ENCODE results near the gene ACTL7A.
"Not testable (repeated sequence)": the region's sequence is repeated elsewhere in the genome, so short reads cannot be mapped to it uniquely, and the experiment has no call there.

Gene ACTL7A

GRCh38 chr9:108861997-108862396, at the start of gene ACTL7A:
Gene ACTL7A, plus strand, starts transcription at chr9:108862266. Its CDS starts 57 bp downstream, at chr9:108862323.
- DNase-seq (ENCODE audit: low spot score), result no peak

- DNase-seq (ENCODE audit: low spot score), result no peak
Observed at GRCh38 chr9:108812396-108813025, 49.6 kb upstream of the ACTL7A start.

- DNase-seq (ENCODE audit: low spot score), result peak; percentile 91
Observed at GRCh38 chr9:108813951-108814601, 48.0 kb upstream of the ACTL7A start.

- peak; percentile 44 for DNase-seq (ENCODE audit: low spot score)
Observed at GRCh38 chr9:108815156-108815555, 46.9 kb upstream of the ACTL7A start.

- DNase-seq (ENCODE audit: low spot score), result no peak
Observed at GRCh38 chr9:108816037-108816436, 46.0 kb upstream of the ACTL7A start.

GRCh38 chr9:108823829-108824228, 38.2 kb upstream of the ACTL7A start:
- no peak for DNase-seq (ENCODE audit: low spot score)

- no peak for DNase-seq (ENCODE audit: low spot score)
Observed at GRCh38 chr9:108830272-108830671, 31.8 kb upstream of the ACTL7A start.

GRCh38 chr9:108831496-108832178, 30.4 kb upstream of the ACTL7A start:
- DNase-seq (ENCODE audit: low spot score), result no peak

- no peak for DNase-seq (ENCODE audit: low spot score)
Observed at GRCh38 chr9:108832179-108832500, 29.9 kb upstream of the ACTL7A start.

- no peak for DNase-seq (ENCODE audit: low spot score)
Observed at GRCh38 chr9:108834959-108835665, 27.0 kb upstream of the ACTL7A start.

- DNase-seq (ENCODE audit: low spot score), result no peak
Observed at GRCh38 chr9:108835831-108836230, 26.2 kb upstream of the ACTL7A start.

GRCh38 chr9:108836319-108836718, 25.7 kb upstream of the ACTL7A start:
- no peak for DNase-seq (ENCODE audit: low spot score)

- no peak for DNase-seq (ENCODE audit: low spot score)
Observed at GRCh38 chr9:108836781-108837180, 25.3 kb upstream of the ACTL7A start.

GRCh38 chr9:108837530-108837929, 24.5 kb upstream of the ACTL7A start:
- peak; percentile 17 for DNase-seq (ENCODE audit: low spot score)

- no peak for DNase-seq (ENCODE audit: low spot score)
Observed at GRCh38 chr9:108838017-108838416, 24.0 kb upstream of the ACTL7A start.

GRCh38 chr9:108839561-108839960, 22.5 kb upstream of the ACTL7A start:
- not testable (repeated sequence) for DNase-seq (ENCODE audit: low spot score)

- no peak for DNase-seq (ENCODE audit: low spot score)
Observed at GRCh38 chr9:108842610-108843295, 19.3 kb upstream of the ACTL7A start.

- no peak for DNase-seq (ENCODE audit: low spot score)
Observed at GRCh38 chr9:108844391-108844790, 17.7 kb upstream of the ACTL7A start.

GRCh38 chr9:108844856-108845255, 17.2 kb upstream of the ACTL7A start:
- DNase-seq (ENCODE audit: low spot score), result no peak

GRCh38 chr9:108845507-108845906, 16.6 kb upstream of the ACTL7A start:
- no peak for DNase-seq (ENCODE audit: low spot score)

- no peak for DNase-seq (ENCODE audit: low spot score)
Observed at GRCh38 chr9:108845947-108846346, 16.1 kb upstream of the ACTL7A start.

GRCh38 chr9:108848296-108848695, 13.8 kb upstream of the ACTL7A start:
- not testable (repeated sequence) for DNase-seq (ENCODE audit: low spot score)

All from SW480 (cell line).